Mesodermal cell (in vitro differentiated cells): Measurements from ENCODE around the gene TAF1B.

Experiments used
- H3K27ac ChIP-seq: 2 replicates; pipeline ENCODE4 v1.7.0; 2013; ENCODE audit warnings: mild to moderate bottlenecking, low read depth, low read length, moderate library complexity; ENCODE audit not compliant: severe bottlenecking
- H3K36me3 ChIP-seq: 2 replicates; pipeline ENCODE4 v1.7.1; 2013; ENCODE audit warnings: mild to moderate bottlenecking, low read length, moderate library complexity; ENCODE audit not compliant: control insufficient read depth, insufficient read depth
- H3K4me1 ChIP-seq: one replicate; pipeline ENCODE4 v1.7.1; 2013; ENCODE audit warnings: mild to moderate bottlenecking, low read length; ENCODE audit not compliant: insufficient read depth, control insufficient read depth, poor library complexity, severe bottlenecking
- H3K4me3 ChIP-seq: 2 replicates; pipeline ENCODE4 v1.7.0; 2013; ENCODE audit warnings: low read length, control low read depth, mild to moderate bottlenecking; ENCODE audit not compliant: insufficient read depth, poor library complexity, severe bottlenecking; ENCODE audit errors: extremely low read depth
- H3K9me3 ChIP-seq: 2 replicates; pipeline ENCODE4 v1.7.1; 2013; ENCODE audit warnings: mild to moderate bottlenecking, low read length, moderate library complexity; ENCODE audit not compliant: control insufficient read depth
- WGBS, 2 experiments: methylation state at CpG; one replicate each; pipeline ENCODE4 v1.1.5; 2013; ENCODE audit warnings: missing lambda C conversion rate in 2 of 2; ENCODE audit not compliant: insufficient coverage in 2 of 2; 5-methylcytosine and 5-hydroxymethylcytosine counted together

The TAF1B gene

DNA sequence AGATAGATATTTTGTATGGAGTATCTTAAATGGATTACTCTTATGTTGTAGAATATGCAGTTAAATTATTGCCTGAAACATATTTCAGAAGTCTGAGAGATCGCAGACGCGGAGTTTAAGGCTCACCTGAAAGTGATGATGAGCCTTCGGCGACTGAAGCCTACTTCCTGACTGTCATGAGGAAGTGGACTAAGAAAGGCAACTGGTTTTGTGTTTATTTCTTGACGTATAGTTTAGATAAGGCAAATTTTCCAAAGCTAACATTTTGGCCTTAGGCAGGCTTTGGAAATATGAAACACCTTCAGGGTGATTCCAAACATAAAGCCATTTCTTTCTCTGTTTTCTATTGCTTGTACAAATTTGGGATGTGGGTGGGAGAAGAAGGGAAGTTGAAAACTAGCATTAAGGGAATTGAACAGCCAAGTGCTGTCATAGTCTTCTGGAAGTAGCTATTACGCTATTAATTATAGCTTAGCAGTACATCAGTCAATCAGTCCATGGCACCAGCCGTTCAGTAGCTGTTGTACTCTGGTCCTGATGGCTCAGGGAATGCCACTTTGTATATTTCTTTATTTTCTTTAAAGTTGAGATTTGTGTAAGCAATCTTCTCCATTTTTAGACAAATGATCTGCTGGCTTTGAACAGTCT, 109.7 kb downstream of the TAF1B start:
- Histone ChIP-seq H3K36me3 (no peaks in the 10 kb centered on the region), H3K9me3 (no peaks in the 10 kb centered on the region), H3K4me3 (no peak overlapping the region), H3K27ac (no peak overlapping the region), H3K4me1 (no peaks in the 10 kb centered on the region)
- 86 to 90% methylated on average over 7 to 8 of the region's 8 CpGs for WGBS, 2 experiments

DNA sequence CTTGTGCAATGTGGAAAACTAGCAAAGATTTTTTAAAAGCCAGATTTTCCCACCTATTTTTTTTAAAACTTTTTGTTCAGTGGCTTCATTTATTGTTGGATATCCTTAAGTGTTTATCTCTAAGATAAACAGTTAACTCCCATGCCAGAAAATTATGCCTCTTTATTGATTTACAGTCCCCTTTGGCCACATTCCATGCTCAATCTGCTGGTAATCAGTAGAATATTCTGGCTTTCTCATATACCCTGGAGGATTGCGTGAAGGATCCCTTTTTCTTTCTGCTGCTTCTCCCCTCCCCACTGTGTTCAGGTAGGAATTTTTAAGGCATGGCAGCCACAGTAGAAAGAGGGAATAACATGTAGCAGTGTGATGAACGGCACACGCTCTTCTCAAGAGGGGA, 110.9 kb downstream of the TAF1B start:
- Histone ChIP-seq H3K4me3 (no peak overlapping the region), H3K27ac (no peak overlapping the region), H3K9me3 (no peaks in the 10 kb centered on the region), H3K36me3 (no peaks in the 10 kb centered on the region), H3K4me1 (no peaks in the 10 kb centered on the region)
- 93 to 100% methylated on average over 2 to 3 of the region's 3 CpGs for WGBS, 2 experiments

DNA sequence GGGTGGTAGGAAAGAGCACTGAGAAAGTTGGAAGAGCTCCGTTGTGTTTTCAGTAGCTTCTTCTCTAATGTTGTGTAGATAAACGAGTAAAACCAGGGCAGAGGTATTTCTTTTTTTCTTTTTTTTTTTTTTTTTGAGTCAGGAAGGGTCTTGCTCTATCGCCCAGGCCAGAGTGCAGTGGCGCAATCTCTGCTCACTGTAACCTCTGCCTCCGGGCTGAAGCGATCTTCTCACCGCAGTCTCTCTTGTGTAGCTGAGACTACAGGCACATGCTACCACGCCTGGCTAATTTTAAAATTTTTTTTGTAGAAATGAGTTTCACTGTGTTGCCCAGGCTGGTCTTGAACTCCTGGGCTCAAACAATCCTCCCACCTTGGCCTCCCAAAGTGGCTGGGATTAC, 114.8 kb downstream of the TAF1B start:
- WGBS, 2 experiments = 94 to 100% methylated on average over 4 to 7 of the region's 8 CpGs
- H3K4me1 ChIP-seq = no peaks in the 10 kb centered on the region

DNA sequence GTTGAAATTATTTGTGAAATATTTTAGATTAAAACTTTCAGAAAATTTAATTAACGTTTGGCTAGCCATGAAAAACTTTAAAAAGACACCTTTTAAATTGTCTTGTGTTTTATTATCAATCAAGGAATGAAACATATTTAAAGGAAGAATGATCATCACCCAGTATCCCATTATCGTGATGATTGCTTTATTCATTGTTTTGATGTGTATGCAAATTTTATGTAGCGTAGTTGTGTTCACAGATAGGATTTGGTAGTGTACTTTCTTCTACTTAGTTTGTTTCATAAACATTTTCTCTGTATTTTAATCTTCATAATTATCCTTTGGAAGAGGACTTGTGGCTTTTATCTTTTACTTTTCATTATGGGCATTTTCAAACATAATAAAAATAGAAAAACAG, 116.0 kb downstream of the TAF1B start:
- WGBS, 2 experiments = no CpG with 5 or more reads among the region's 3 CpGs
- no peaks in the 10 kb centered on the region for H3K4me1 ChIP-seq

More for the DNA sequence above, 114.8 kb downstream of the TAF1B start:
- Histone ChIP-seq H3K27ac (no peak overlapping the region), H3K36me3 (no peaks in the 10 kb centered on the region), H3K9me3 (no peaks in the 10 kb centered on the region), H3K4me3 (no peak overlapping the region)

DNA sequence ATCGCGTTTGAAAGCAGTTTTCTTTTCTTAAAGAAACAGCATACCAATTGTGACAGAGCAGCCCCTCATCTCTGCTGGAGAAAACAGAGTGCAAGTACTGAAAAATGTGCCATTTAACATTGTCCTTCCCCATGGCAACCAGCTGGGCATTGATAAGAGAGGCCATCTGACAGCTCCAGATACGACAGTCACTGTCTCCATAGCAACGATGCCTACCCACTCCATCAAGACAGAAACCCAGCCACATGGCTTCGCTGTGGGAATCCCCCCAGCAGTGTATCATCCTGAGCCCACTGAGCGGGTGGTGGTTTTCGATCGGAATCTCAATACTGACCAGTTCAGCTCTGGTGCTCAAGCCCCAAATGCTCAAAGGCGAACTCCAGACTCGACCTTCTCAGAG, 117.7 kb downstream of the TAF1B start:
- no peak overlapping the region for H3K27ac ChIP-seq
- no peak overlapping the region for H3K4me3 ChIP-seq
- H3K36me3 ChIP-seq = no peaks in the 10 kb centered on the region
- no peaks in the 10 kb centered on the region for H3K4me1 ChIP-seq
- 82 to 92% methylated on average over 8 to 10 of the region's 10 CpGs for WGBS, 2 experiments
- H3K9me3 ChIP-seq = no peaks in the 10 kb centered on the region

More for the DNA sequence above, 116.0 kb downstream of the TAF1B start:
- H3K4me3 ChIP-seq = no peak overlapping the region
- no peak overlapping the region for H3K27ac ChIP-seq
- H3K36me3 ChIP-seq = no peaks in the 10 kb centered on the region
- H3K9me3 ChIP-seq = no peaks in the 10 kb centered on the region

DNA sequence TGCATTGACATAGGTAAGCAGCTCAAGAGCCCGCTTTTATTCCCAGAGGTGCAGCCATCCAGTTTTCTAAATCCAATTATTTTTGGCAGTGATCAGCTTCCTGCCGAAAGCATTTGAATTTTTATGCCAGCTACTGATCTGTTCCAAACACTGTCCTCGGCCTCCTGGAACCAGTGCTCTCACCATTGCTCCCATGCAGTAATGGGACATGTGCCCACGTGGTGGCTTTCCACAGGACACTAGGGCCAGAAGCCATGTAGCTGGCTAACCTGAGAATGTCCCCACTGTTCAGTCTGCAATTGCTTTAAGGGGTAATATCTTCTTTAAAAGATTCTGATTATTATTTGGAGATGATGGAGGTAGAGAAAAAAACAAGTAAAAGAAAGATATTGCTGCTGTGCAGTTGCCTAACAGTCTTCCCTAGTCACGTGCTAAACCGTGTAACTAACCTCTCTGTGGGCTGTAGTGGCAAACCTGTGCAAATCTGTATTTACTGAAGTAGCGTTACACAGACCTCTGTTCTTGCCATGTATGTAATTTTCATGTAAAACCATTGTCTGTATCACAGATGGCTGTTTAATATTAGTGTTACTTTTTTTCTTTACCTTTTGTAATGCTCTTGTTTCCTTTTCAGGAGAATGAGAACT, 121.2 kb downstream of the TAF1B start:
- H3K27ac ChIP-seq = no peak overlapping the region
- 94 to 95% methylated on average over 6 to 7 of the region's 7 CpGs for WGBS, 2 experiments
- H3K9me3 ChIP-seq = no peaks in the 10 kb centered on the region
- H3K4me3 ChIP-seq = no peak overlapping the region
- no peaks in the 10 kb centered on the region for H3K4me1 ChIP-seq
- no peaks in the 10 kb centered on the region for H3K36me3 ChIP-seq

DNA sequence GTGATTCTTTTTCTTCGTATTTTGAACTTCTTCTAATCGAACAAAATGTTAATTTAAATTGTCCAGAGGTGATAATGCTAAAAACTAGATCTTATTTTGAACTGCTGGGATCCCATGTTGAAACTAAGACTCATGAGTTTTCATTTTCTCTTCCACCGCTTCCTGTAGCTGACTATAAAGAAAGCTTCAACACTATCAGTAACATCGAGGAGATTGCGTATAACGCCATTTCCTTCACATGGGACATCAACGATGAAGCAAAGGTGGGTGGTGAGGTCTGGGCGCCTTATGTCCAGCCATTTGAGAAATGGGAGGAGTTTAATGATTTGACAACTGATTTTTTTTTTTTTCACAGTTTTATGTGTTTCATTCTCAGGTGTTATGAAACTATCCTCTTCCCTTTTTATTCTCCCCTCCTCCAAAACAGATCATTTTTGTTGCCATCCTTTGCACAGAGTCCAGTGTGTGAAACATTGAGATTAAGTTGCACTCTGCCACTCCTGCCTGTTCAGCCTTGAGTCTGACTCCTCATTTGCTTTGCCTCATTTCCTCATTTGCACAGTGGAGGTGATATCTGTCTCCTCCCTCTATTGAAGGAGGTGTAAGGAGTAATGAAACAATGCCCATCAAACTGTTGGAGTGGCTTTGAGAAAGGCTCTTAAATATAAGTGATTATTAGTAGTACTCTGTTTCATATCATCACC, 122.0 kb downstream of the TAF1B start:
- no peak overlapping the region for H3K4me3 ChIP-seq
- 92% methylated on average over 2 of the region's 8 CpGs; no CpG with 5 or more reads in 1 of the 2 experiments for WGBS, 2 experiments
- no peak overlapping the region for H3K27ac ChIP-seq

DNA sequence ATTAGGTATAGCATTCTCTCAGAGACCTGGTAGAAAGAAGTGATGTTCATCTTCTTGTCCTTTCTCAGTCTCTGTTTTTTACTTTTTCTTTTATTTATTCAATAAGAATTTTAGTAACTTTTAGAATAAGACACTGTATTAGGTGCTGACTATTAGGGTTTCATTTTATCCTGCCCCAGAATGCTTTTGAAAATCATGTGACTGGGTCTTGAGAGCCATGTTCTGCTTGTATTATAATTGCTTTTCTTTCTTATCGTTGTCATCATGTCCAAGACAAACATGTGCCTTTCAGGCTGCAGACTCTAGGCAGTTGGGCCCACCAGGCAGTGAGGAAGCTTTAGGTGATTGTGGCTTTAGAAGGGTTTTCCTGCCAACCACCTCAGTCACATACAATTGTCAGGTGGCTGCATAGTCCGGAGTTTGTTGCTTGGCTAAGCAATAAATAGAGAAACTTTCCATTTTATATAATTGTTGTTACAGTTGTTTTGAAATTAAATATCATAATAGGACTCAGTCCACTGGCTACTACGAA, 123.3 kb downstream of the TAF1B start:
- H3K36me3 ChIP-seq = no peaks in the 10 kb centered on the region
- no peak overlapping the region for H3K27ac ChIP-seq
- no peak overlapping the region for H3K4me3 ChIP-seq
- 100% methylated on average over 1 of the region's 3 CpGs; no CpG with 5 or more reads in 1 of the 2 experiments for WGBS, 2 experiments
- peaks cover 7% of the 10 kb centered on the region for H3K4me1 ChIP-seq
- no peaks in the 10 kb centered on the region for H3K9me3 ChIP-seq

More for the DNA sequence above, 122.0 kb downstream of the TAF1B start:
- Histone ChIP-seq H3K4me1 (no peaks in the 10 kb centered on the region), H3K36me3 (no peaks in the 10 kb centered on the region), H3K9me3 (no peaks in the 10 kb centered on the region)

DNA sequence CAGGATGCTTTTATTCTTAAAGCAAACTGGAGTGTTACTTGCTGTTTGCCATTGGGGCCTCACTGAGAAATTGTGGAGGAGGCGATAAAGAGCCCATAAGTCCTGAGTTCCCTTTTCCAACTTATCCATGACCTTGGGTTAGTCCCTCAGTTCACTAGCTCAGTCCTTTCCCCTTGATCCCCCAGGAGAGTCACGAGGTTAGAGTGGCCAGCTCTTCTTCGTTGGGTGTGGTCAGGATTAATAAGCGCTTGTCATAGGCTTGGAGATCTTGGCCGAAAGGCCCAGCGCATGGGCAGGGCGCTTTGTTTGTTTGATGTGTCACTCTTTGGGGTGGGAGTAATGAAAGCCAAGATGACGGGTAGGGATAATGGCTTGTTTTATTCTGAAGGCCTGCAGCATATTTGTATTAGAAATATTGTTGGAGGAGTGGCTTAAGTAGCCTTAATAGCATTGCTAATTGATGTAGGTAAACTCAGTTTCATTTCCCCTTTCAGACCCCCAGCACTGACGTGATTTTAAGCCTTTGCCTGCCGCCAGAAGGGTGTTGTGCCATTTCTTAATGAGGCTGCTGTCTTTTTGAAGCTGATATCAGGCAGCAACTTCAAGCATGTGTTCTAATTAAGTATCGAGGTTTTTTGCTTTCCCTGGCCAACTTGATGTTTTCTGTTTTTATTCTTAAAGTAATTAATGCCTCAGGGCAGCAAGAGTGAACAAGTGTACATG, 123.9 kb downstream of the TAF1B start:
- no peak overlapping the region for H3K4me3 ChIP-seq
- H3K36me3 ChIP-seq = no peaks in the 10 kb centered on the region
- H3K4me1 ChIP-seq = peaks cover 7% of the 10 kb centered on the region
- H3K27ac ChIP-seq = no peak overlapping the region
- no peaks in the 10 kb centered on the region for H3K9me3 ChIP-seq
- WGBS, 2 experiments = 75 to 95% methylated on average over 7 to 8 of the region's 11 CpGs
